SU-DHL-6 (cell line): ENCODE measurements around the gene JAK1.

Source experiments
- EZH2phosphoT487 ChIP-seq: fragments of 200-600 bp; sonication (generic), shearing (Covaris generic); conservative IDR thresholded peaks from 2 replicates; pipeline ENCODE4 v1.6.1; 2018; ENCODE audit warnings: mild to moderate bottlenecking, antibody characterized with exemption, low read length, moderate library complexity, mixed read lengths
- TF ChIP-seq, protein P1 (sequence below): fragments of 200-600 bp; sonication (generic); IDR thresholded peaks from one replicate; pipeline ENCODE4 v1.5.1; 2017; ENCODE audit warnings: antibody characterized with exemption, mild to moderate bottlenecking, low read length, moderate library complexity; ENCODE audit not compliant: insufficient read depth, poor library complexity, severe bottlenecking

DNA sequence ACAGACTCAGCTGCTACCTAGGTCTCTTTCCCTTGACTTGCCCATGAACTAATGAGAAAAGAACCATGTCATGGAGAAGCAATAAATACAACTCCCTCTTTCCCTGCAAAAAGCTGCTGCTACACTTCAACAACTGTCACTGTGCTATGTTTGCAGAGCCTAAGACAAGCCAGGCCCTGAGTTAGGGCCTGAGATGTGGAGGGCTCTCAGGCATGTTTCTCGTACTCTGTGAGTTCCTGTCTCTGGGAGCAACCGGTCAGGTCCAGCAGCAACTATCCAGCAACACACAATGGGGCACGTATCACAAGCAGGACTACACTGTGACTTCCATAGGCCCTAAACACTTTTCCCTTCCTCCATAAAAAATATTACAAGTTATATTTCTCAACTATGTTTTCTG is 91.7 kb downstream of the JAK1 start:
- TF ChIP-seq, protein P1, sequence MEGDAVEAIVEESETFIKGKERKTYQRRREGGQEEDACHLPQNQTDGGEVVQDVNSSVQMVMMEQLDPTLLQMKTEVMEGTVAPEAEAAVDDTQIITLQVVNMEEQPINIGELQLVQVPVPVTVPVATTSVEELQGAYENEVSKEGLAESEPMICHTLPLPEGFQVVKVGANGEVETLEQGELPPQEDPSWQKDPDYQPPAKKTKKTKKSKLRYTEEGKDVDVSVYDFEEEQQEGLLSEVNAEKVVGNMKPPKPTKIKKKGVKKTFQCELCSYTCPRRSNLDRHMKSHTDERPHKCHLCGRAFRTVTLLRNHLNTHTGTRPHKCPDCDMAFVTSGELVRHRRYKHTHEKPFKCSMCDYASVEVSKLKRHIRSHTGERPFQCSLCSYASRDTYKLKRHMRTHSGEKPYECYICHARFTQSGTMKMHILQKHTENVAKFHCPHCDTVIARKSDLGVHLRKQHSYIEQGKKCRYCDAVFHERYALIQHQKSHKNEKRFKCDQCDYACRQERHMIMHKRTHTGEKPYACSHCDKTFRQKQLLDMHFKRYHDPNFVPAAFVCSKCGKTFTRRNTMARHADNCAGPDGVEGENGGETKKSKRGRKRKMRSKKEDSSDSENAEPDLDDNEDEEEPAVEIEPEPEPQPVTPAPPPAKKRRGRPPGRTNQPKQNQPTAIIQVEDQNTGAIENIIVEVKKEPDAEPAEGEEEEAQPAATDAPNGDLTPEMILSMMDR: no peak
- TF ChIP-seq EZH2phosphoT487: no peak
